Measurements from ENCODE around the gene TTC13.
"Not testable (repeated sequence)": the region's sequence is repeated elsewhere in the genome, so short reads cannot be mapped to it uniquely, and the experiment has no call there.

Gene TTC13

GRCh38 chr1:230978491-230979388 is at the start of gene TTC13, which contains the start of gene ARV1:
Gene TTC13, minus strand, starts transcription at chr1:230978861. Its CDS starts 31 bp downstream, at chr1:230978830.
Gene ARV1, plus strand, starts transcription at chr1:230979094. Its CDS starts 12 bp downstream, at chr1:230979106.
- DNase-seq: peak; percentile 100

GRCh38 chr1:231027971-231028370 is 49.3 kb upstream of the TTC13 start:
- DNase-seq: no peak

- DNase-seq: no peak
Observed at GRCh38 chr1:231027136-231027925, 48.7 kb upstream of the TTC13 start.

- DNase-seq: no peak
Observed at GRCh38 chr1:231026576-231026975, 47.9 kb upstream of the TTC13 start.

GRCh38 chr1:231023150-231023549 is 44.5 kb upstream of the TTC13 start:
- DNase-seq: no peak

- DNase-seq: not testable (repeated sequence)
Observed at GRCh38 chr1:231022543-231022942, 43.9 kb upstream of the TTC13 start.

- no peak for DNase-seq
Observed at GRCh38 chr1:231021540-231022031, 42.9 kb upstream of the TTC13 start.

- DNase-seq: no peak
Observed at GRCh38 chr1:231020816-231021215, 42.2 kb upstream of the TTC13 start.

- no peak for DNase-seq
Observed at GRCh38 chr1:231020139-231020601, 41.5 kb upstream of the TTC13 start.

- no peak for DNase-seq
Observed at GRCh38 chr1:231019711-231020110, 41.0 kb upstream of the TTC13 start.

- no peak for DNase-seq
Observed at GRCh38 chr1:231016966-231017365, 38.3 kb upstream of the TTC13 start.

- DNase-seq: no peak
Observed at GRCh38 chr1:231016234-231016633, 37.6 kb upstream of the TTC13 start.

- DNase-seq: no peak
Observed at GRCh38 chr1:231013391-231014015, 34.8 kb upstream of the TTC13 start.

- DNase-seq: no peak
Observed at GRCh38 chr1:231011963-231012362, 33.3 kb upstream of the TTC13 start.

GRCh38 chr1:231011360-231011759 is 32.7 kb upstream of the TTC13 start:
- DNase-seq: no peak

- not testable (repeated sequence) for DNase-seq
Observed at GRCh38 chr1:231007535-231007934, 28.9 kb upstream of the TTC13 start.

GRCh38 chr1:231001892-231002291 is 23.2 kb upstream of the TTC13 start:
- no peak for DNase-seq

GRCh38 chr1:231000639-231001038 is 22.0 kb upstream of the TTC13 start:
- DNase-seq: no peak

GRCh38 chr1:231000201-231000600 is 21.5 kb upstream of the TTC13 start:
- DNase-seq: no peak

GRCh38 chr1:230994860-230995259 is 16.2 kb upstream of the TTC13 start:
- DNase-seq: no peak

- no peak for DNase-seq
Observed at GRCh38 chr1:230992100-230992774, 13.6 kb upstream of the TTC13 start.

- no peak for DNase-seq
Observed at GRCh38 chr1:230987448-230987847, 8.8 kb upstream of the TTC13 start.

Measured in OCI-M1 (cell line).